C4-2B (cell line): ENCODE results near the gene TANC1.

Experiments used
- CTCF ChIP-seq: fragments of 450-650 bp; conservative IDR thresholded peaks from 2 replicates; pipeline ENCODE4 v1.5.1; 2017; ENCODE audit warnings: mild to moderate bottlenecking
- ZFX ChIP-seq: fragments of 450-650 bp; IDR thresholded peaks from 2 replicates; pipeline ENCODE4 v1.6.1; 2017

- TF ChIP-seq CTCF, result no peak
- TF ChIP-seq ZFX, result no peak
These were observed 7.0 kb downstream of the TANC1 start for GRCh38 chr2:158975271-158975921.
